Liver (tissue), 9 donors: ENCODE data around the gene TMEM200B. TPM values are rescaled to one million over a fixed set of nuclear protein-coding genes. Genes with fewer than 3 reads are reported as not detected.
A peak's percentile ranks its signal among the peaks of the same experiment; 100 is the strongest.

Experiments
- DNase-seq: peaks from one replicate; pipeline ENCODE4 v3.0.0-alpha.2; 2017; ENCODE audit warnings: low spot score
- H3K27ac ChIP-seq, 2 donors: one replicate each; pipeline ENCODE4 v1.7.0; 2013; ENCODE audit warnings: inconsistent platforms in 2 of 2, low read length in 2 of 2, control low read depth in 1 of 2, low read depth in 1 of 2, mild to moderate bottlenecking in 1 of 2
- H3K27me3 ChIP-seq, 4 donors: one replicate each; pipeline versions ENCODE4 v1.6.1 to v1.7.0; 2013; ENCODE audit warnings: low read length in 3 of 4, inconsistent platforms in 1 of 4, mild to moderate bottlenecking in 1 of 4, moderate library complexity in 1 of 4; ENCODE audit not compliant: control insufficient read depth in 4 of 4, insufficient read depth in 4 of 4
- H3K36me3 ChIP-seq, 4 donors: one replicate each; pipeline versions ENCODE4 v1.6.1 to v1.7.0; 2013; ENCODE audit warnings: low read length in 3 of 4, mild to moderate bottlenecking in 3 of 4, low read depth in 1 of 4, moderate library complexity in 1 of 4; ENCODE audit not compliant: control insufficient read depth in 4 of 4, insufficient read depth in 3 of 4
- H3K4me1 ChIP-seq, 4 donors: one replicate each; pipeline versions ENCODE4 v1.6.1 to v1.7.0; 2013; ENCODE audit warnings: low read length in 3 of 4, mild to moderate bottlenecking in 3 of 4, moderate library complexity in 1 of 4; ENCODE audit not compliant: control insufficient read depth in 4 of 4, insufficient read depth in 4 of 4
- H3K4me3 ChIP-seq, 3 donors: one replicate each; pipeline versions ENCODE4 v1.6.1 to v1.7.0; 2013; ENCODE audit warnings: low read length in 3 of 3, control low read depth in 1 of 3, low read depth in 1 of 3, mild to moderate bottlenecking in 1 of 3
- H3K9ac ChIP-seq, 2 donors: one replicate each; pipeline ENCODE4 v1.7.0; 2013; ENCODE audit warnings: low read length in 2 of 2, mild to moderate bottlenecking in 2 of 2, moderate library complexity in 2 of 2, control low read depth in 1 of 2, low read depth in 1 of 2
- H3K9me3 ChIP-seq, 4 donors: one replicate each; pipeline versions ENCODE4 v1.6.1 to v1.7.0; 2013; ENCODE audit warnings: low read length in 3 of 4; ENCODE audit not compliant: control insufficient read depth in 4 of 4
- ATF3 ChIP-seq: IDR thresholded peaks from 2 replicates; pipeline ENCODE4 v1.6.1; 2016; ENCODE audit warnings: antibody characterized with exemption
- CTCF ChIP-seq: fragments of 150-350 bp; IDR thresholded peaks from 2 replicates; pipeline ENCODE4 v1.5.1; 2017; ENCODE audit warnings: improper control_type of control experiment, low read depth, low read length; ENCODE audit not compliant: missing input control
- EGR1 ChIP-seq, 2 donors: IDR thresholded peaks; 2 replicates each; pipeline ENCODE4 v1.6.1; 2016 to 2018; ENCODE audit warnings: antibody characterized with exemption in 2 of 2, low read depth in 2 of 2
- FOXA1 ChIP-seq: IDR thresholded peaks from 2 replicates; pipeline ENCODE4 v1.6.1; 2016; ENCODE audit warnings: antibody characterized with exemption
- FOXA2 ChIP-seq: IDR thresholded peaks from 2 replicates; pipeline ENCODE4 v1.6.1; 2016; ENCODE audit warnings: antibody characterized with exemption
- GABPA ChIP-seq, 2 donors: IDR thresholded peaks in 1 of 2; conservative IDR thresholded peaks in 1 of 2; 2 replicates each; pipeline ENCODE4 v1.6.1; 2016; ENCODE audit warnings: antibody characterized with exemption in 2 of 2, mild to moderate bottlenecking in 1 of 2, moderate library complexity in 1 of 2
- HNF4A ChIP-seq, 2 donors: conservative IDR thresholded peaks; 2 replicates each; pipeline ENCODE4 v1.6.1; 2016; ENCODE audit warnings: antibody characterized with exemption in 2 of 2, mild to moderate bottlenecking in 2 of 2
- HNF4G ChIP-seq: IDR thresholded peaks from 2 replicates; pipeline ENCODE4 v1.6.1; 2016; ENCODE audit warnings: antibody characterized with exemption
- JUND ChIP-seq, 2 donors: IDR thresholded peaks; 2 replicates each; pipeline ENCODE4 v1.6.1; 2016; ENCODE audit warnings: antibody characterized with exemption in 2 of 2
- MAX ChIP-seq: IDR thresholded peaks from 2 replicates; pipeline ENCODE4 v1.6.1; 2016; ENCODE audit warnings: antibody characterized with exemption
- NR2F2 ChIP-seq: IDR thresholded peaks from 2 replicates; pipeline ENCODE4 v1.6.1; 2016; ENCODE audit warnings: antibody characterized with exemption
- RAD21 ChIP-seq, 2 donors: IDR thresholded peaks; 2 replicates each; pipeline ENCODE4 v1.6.1; 2016; ENCODE audit warnings: antibody characterized with exemption in 2 of 2, mild to moderate bottlenecking in 2 of 2
- REST ChIP-seq: IDR thresholded peaks from 2 replicates; pipeline ENCODE4 v1.6.1; 2016; ENCODE audit warnings: antibody characterized with exemption, mild to moderate bottlenecking
- RXRA ChIP-seq, 2 donors: IDR thresholded peaks; 2 replicates each; pipeline ENCODE4 v1.6.1; 2017 to 2018; ENCODE audit warnings: antibody characterized with exemption in 2 of 2, mild to moderate bottlenecking in 1 of 2
- SP1 ChIP-seq: IDR thresholded peaks from 2 replicates; pipeline ENCODE4 v1.6.1; 2018; ENCODE audit warnings: antibody characterized with exemption, mild to moderate bottlenecking
- TAF1 ChIP-seq: conservative IDR thresholded peaks from 2 replicates; pipeline ENCODE4 v1.6.1; 2016; ENCODE audit warnings: antibody characterized with exemption, mild to moderate bottlenecking
- YY1 ChIP-seq: IDR thresholded peaks from 2 replicates; pipeline ENCODE4 v1.6.1; 2016; ENCODE audit warnings: antibody characterized with exemption, mild to moderate bottlenecking
- ZBTB33 ChIP-seq: IDR thresholded peaks from 2 replicates; pipeline ENCODE4 v1.6.1; 2016; ENCODE audit warnings: antibody characterized with exemption
- WGBS: extraction: QIAGEN DNeasy Blood & Tissue Kit; methylation state at CpG from one replicate; pipeline ENCODE4 v1.1.7; 2013; 5-methylcytosine and 5-hydroxymethylcytosine counted together
- polyA plus RNA-seq, 2 donors: library from polyadenylated mRNA; stranded (reverse) in 1 of 2; unstranded in 1 of 2; fragments of 200-250 nt in 1 of 2; fragments of >200 nt in 1 of 2; fragmentation: Nextera tagmentation in 1 of 2; extraction: Ambion mirVana in 1 of 2; gene quantifications; one replicate each; pipeline versions ENCODE4 v1.2.1 to v1.2.3, GENCODE V29; 2013 to 2015
- total RNA-seq, 2 donors: library from RNA; depleted of rRNA; stranded (reverse); fragments of >200 nt; gene quantifications; one replicate each; pipeline ENCODE4 v1.2.3, GENCODE V29; 2014
- donor health status: healthy.
- donor health status: healthy.
- donor health status: healthy.
- donor health status: healthy.
- donor health status: healthy.

The TMEM200B gene
- total and polyA plus RNA-seq, 4 donors, result 0.84 to 4.5 (median 1.5) TPM

GRCh38 chr1:29083317-29084195, 40.1 kb downstream of the TMEM200B start (continued):
- TF ChIP-seq ATF3 (no peak), REST (no peak), JUND (IDR thresholded peaks at IDR 0.05) (no peak), RAD21 (IDR thresholded peaks at IDR 0.05) (no peak)

GRCh38 chr1:29082519-29082918, 41.2 kb downstream of the TMEM200B start:
- TF ChIP-seq SP1, result peak; percentile 61
- no peak for TF ChIP-seq FOXA1
- no peak for TF ChIP-seq TAF1
- no peak for TF ChIP-seq FOXA2
- no peak for TF ChIP-seq ATF3
- no peak for TF ChIP-seq YY1
- TF ChIP-seq GABPA (IDR thresholded peaks at IDR 0.05 in 1 of 2, conservative IDR thresholded peaks at IDR 0.05 in 1 of 2), result no peak
- TF ChIP-seq ZBTB33, result no peak
- no peak for TF ChIP-seq JUND (IDR thresholded peaks at IDR 0.05)
- no peak for TF ChIP-seq REST
- no peak for TF ChIP-seq EGR1 (IDR thresholded peaks at IDR 0.05; ENCODE audit: low read depth in 2 of 2)
- TF ChIP-seq RXRA (IDR thresholded peaks at IDR 0.05), result peak; percentile 52 to 56
- TF ChIP-seq RAD21 (IDR thresholded peaks at IDR 0.05), result peak; percentile 15 to 19
- TF ChIP-seq MAX, result no peak
- peak; percentile 31 for TF ChIP-seq NR2F2
- TF ChIP-seq HNF4A (conservative IDR thresholded peaks at IDR 0.05), result peak; percentile 66 to 73
- TF ChIP-seq CTCF, result no peak
- no peak for TF ChIP-seq HNF4G

More at GRCh38 chr1:29082519-29082918, 41.2 kb downstream of the TMEM200B start:
- Histone ChIP-seq H3K4me3 (no peak overlapping the region), H3K27ac (peak overlapping the region in 1 of 2 donors; percentile 12), H3K27me3 (no peaks in the 10 kb centered on the region), H3K4me1 (peaks cover 5 to 22% (median 8%) of the 10 kb centered on the region in 4 donors), H3K9me3 (no peaks in the 10 kb centered on the region), H3K36me3 (no peaks in the 10 kb centered on the region), H3K9ac (no peak overlapping the region)
- WGBS, result 39% methylated on average over 3 of the region's 3 CpGs
- DNase-seq, result no peak
